A549 (cell line): ENCODE measurements around the gene OR2T35. TPM values are rescaled to one million over a fixed set of nuclear protein-coding genes. Genes with fewer than 3 reads are reported as not detected.

Experiments used
- ATAC-seq, 2 experiments: fragments of 200-7000 bp in 1 of 2; fragments of >200 bp in 1 of 2; cut with Nextera tagmentation in 1 of 2; cut with Tn5 transposase in 1 of 2; 3 replicates each; pipeline versions ENCODE4 v1.8.0 to v1.9.1; 2018 to 2020; ENCODE audit warnings: mild to moderate bottlenecking in 1 of 2, moderate library complexity in 1 of 2
- CTCF ChIA-PET: fragments of 300-600 bp; sonication (Branson Sonifier 250); formaldehyde crosslinking; extraction: SDS; loops from one replicate; lab custom pipeline; 2021; ENCODE audit warnings: antibody characterized with exemption, inconsistent platforms; lab: Yijun Ruan, JAX
- POLR2A ChIA-PET: fragments of 350-600 bp; formaldehyde crosslinking; extraction: SDS; loops from one replicate; lab custom pipeline; 2021; ENCODE audit warnings: antibody characterized with exemption, inconsistent platforms; lab: Yijun Ruan, JAX
- DNase-seq, 2 experiments: peaks; one replicate each; pipeline versions ENCODE4 v3.0.0 to v3.0.0-alpha.2; 2011 to 2016; ENCODE audit warnings: low read depth in 1 of 2, low spot score in 1 of 2
- FAIRE-seq: peaks from 2 replicates; lab custom pipeline; 2011; peaks lifted over from hg19 to GRCh38; lab: Jason Lieb, UNC
- H3K27ac ChIP-seq, 2 experiments: fragments of >200 bp; sonication (Bioruptor Twin); formaldehyde crosslinking; 3 replicates each; pipeline ENCODE4 v1.5.1; 2016 to 2017
- H3K4me1 ChIP-seq: fragments of >200 bp; sonication (Bioruptor Twin); formaldehyde crosslinking; 3 replicates; pipeline ENCODE4 v1.6.1; 2016
- H3K4me2 ChIP-seq: fragments of >200 bp; sonication (Bioruptor Twin); formaldehyde crosslinking; 3 replicates; pipeline ENCODE4 v1.6.1; 2016
- H3K4me3 ChIP-seq: fragments of >200 bp; sonication (Bioruptor Twin); formaldehyde crosslinking; 3 replicates; pipeline ENCODE4 v1.5.1; 2016
- H3K9me3 ChIP-seq: fragments of >200 bp; sonication (Bioruptor Twin); formaldehyde crosslinking; 3 replicates; pipeline ENCODE4 v1.6.1; 2016
- BHLHE40 ChIP-seq: IDR thresholded peaks from 2 replicates; pipeline ENCODE4 v1.6.1; 2012; ENCODE audit warnings: low read depth, low read length, inconsistent platforms
- CBX8 ChIP-seq: fragments of 200-600 bp; sonication (generic); IDR thresholded peaks from 2 replicates; pipeline ENCODE4 v1.6.1; 2016
- CEBPB ChIP-seq, 2 experiments: fragments of >200 bp in 1 of 2; sonication (Bioruptor Twin) in 1 of 2; formaldehyde crosslinking in 1 of 2; IDR thresholded peaks; 2 replicates each; pipeline ENCODE4 v1.6.1; 2012 to 2016
- CHD4 ChIP-seq: fragments of 200-600 bp; sonication (generic); IDR thresholded peaks from 2 replicates; pipeline ENCODE4 v1.6.1; 2016; ENCODE audit warnings: antibody characterized with exemption, mild to moderate bottlenecking, borderline replicate concordance
- CTCF ChIP-seq: fragments of >200 bp; sonication (Bioruptor Twin); formaldehyde crosslinking; IDR thresholded peaks from 3 replicates; pipeline ENCODE4 v1.5.1; 2016
- E2F6 ChIP-seq: IDR thresholded peaks from 2 replicates; pipeline ENCODE4 v1.6.1; 2012; ENCODE audit warnings: low read depth, borderline replicate concordance
- ELK1 ChIP-seq: fragments of 150-350 bp; IDR thresholded peaks from 2 replicates; pipeline ENCODE4 v1.6.1; 2014; ENCODE audit warnings: low read depth, mild to moderate bottlenecking, low read length
- ESRRA ChIP-seq: fragments of 150-350 bp; IDR thresholded peaks from 2 replicates; pipeline ENCODE4 v1.6.1; 2014; ENCODE audit warnings: mild to moderate bottlenecking, low read length, borderline replicate concordance
- FOSL2 ChIP-seq, 2 experiments: fragments of 450-650 bp in 1 of 2; fragments of >200 bp in 1 of 2; sonication (Bioruptor Twin) in 1 of 2; formaldehyde crosslinking; IDR thresholded peaks; 2 replicates each; pipeline versions ENCODE4 v1.5.0 to v1.6.1; 2016 to 2020; ENCODE audit warnings: mild to moderate bottlenecking in 1 of 2, moderate library complexity in 1 of 2
- HOXA7 ChIP-seq: fragments of 250-450 bp; sonication (Bioruptor Pico); IDR thresholded peaks from 2 replicates; pipeline ENCODE4 v1.5.0; 2020; ENCODE audit warnings: mild to moderate bottlenecking, moderate library complexity
- HOXB13 ChIP-seq: fragments of 250-450 bp; sonication (Bioruptor Pico); IDR thresholded peaks from 2 replicates; pipeline ENCODE4 v1.5.0; 2020; ENCODE audit warnings: low read depth, mild to moderate bottlenecking, moderate library complexity
- HOXB5 ChIP-seq: fragments of 250-450 bp; sonication (Bioruptor Pico); IDR thresholded peaks from 2 replicates; pipeline ENCODE4 v1.5.0; 2020; ENCODE audit warnings: mild to moderate bottlenecking, moderate library complexity
- JUN ChIP-seq, 2 experiments: fragments of >200 bp; sonication (Bioruptor Twin); formaldehyde crosslinking; IDR thresholded peaks; 2 replicates in 1 of 2; 3 replicates in 1 of 2; pipeline ENCODE4 v1.6.1; 2016 to 2017
- JUNB ChIP-seq: fragments of >200 bp; sonication (Bioruptor Twin); formaldehyde crosslinking; IDR thresholded peaks from 2 replicates; pipeline ENCODE4 v1.6.1; 2016
- KDM5A ChIP-seq: fragments of 200-600 bp; sonication (generic); IDR thresholded peaks from 2 replicates; pipeline ENCODE4 v1.6.1; 2016; ENCODE audit warnings: antibody characterized with exemption, mild to moderate bottlenecking
- MAZ ChIP-seq: fragments of 150-350 bp; IDR thresholded peaks from 2 replicates; pipeline ENCODE4 v1.6.1; 2014; ENCODE audit warnings: antibody characterized with exemption, low read depth, low read length, borderline replicate concordance
- NFE2L2 ChIP-seq: fragments of 150-350 bp; conservative IDR thresholded peaks from 2 replicates; pipeline ENCODE4 v1.6.1; 2014; ENCODE audit warnings: low read length
- NR3C1 ChIP-seq: fragments of >200 bp; sonication (Bioruptor Twin); formaldehyde crosslinking; IDR thresholded peaks from 3 replicates; pipeline ENCODE4 v1.6.1; 2017
- PHF8 ChIP-seq: fragments of 200-600 bp; sonication (generic); IDR thresholded peaks from 2 replicates; pipeline ENCODE4 v1.6.1; 2016; ENCODE audit warnings: low read depth, mild to moderate bottlenecking, antibody characterized with exemption, moderate library complexity, borderline replicate concordance
- RARB ChIP-seq: fragments of 250-450 bp; sonication (Bioruptor Pico); IDR thresholded peaks from 2 replicates; pipeline ENCODE4 v1.8.0; 2021; ENCODE audit warnings: mild to moderate bottlenecking, moderate library complexity
- RFX5 ChIP-seq: fragments of 450-650 bp; IDR thresholded peaks from 2 replicates; pipeline ENCODE4 v1.7.1; 2014; ENCODE audit warnings: antibody characterized with exemption, mild to moderate bottlenecking, moderate library complexity
- TP53 ChIP-seq: fragments of 250-450 bp; sonication (Bioruptor Pico); IDR thresholded peaks from 2 replicates; pipeline ENCODE4 v1.5.0; 2021; ENCODE audit warnings: mild to moderate bottlenecking, moderate library complexity
- USF2 ChIP-seq: fragments of 450-650 bp; IDR thresholded peaks from 2 replicates; pipeline ENCODE4 v1.6.1; 2014; ENCODE audit warnings: antibody characterized with exemption
- WGBS: methylation state at CpG from one replicate; pipeline ENCODE4 v1.1.6; 2017; ENCODE audit errors: missing lambda C conversion rate; 5-methylcytosine and 5-hydroxymethylcytosine counted together
- polyA plus RNA-seq, 4 experiments: library from polyadenylated mRNA; depleted of rRNA in 3 of 4; stranded (reverse); fragments of >200 nt; fragmentation: RNase III in 1 of 4; extraction: RNeasy Plus Mini Kit Qiagen cat#74134 plus additional on column Dnase treatment in 1 of 4; gene quantifications; 2 replicates in 3 of 4; 3 replicates in 1 of 4; pipeline ENCODE4 v1.2.3, GENCODE V29; 2011 to 2017

Gene OR2T35
- polyA plus RNA-seq, 2 of the 4 experiments (the other 2 are of a cell fraction) = not detected

GRCh38 chr1:248618119-248618518 is 27.0 kb downstream of the OR2T35 start:
- no peak for TF ChIP-seq NR3C1
- no peak for TF ChIP-seq PHF8
- TF ChIP-seq KDM5A = no peak
- no peak for TF ChIP-seq HOXA7
- ATAC-seq = no peak
- POLR2A ChIA-PET = no interaction called here
- Histone ChIP-seq H3K4me1 (no peaks in the 10 kb centered on the region), H3K27ac (no peak overlapping the region), H3K4me3 (no peak overlapping the region), H3K4me2 (no peak overlapping the region), H3K9me3 (no peaks in the 10 kb centered on the region)
- DNase-seq = no peak
- WGBS = 26% methylated on average over 7 of the region's 7 CpGs
- FAIRE-seq = no peak
- CTCF ChIA-PET = interaction anchor here (1.3 kb wide), 1 partner anchor 189 kb away, joined by 3 read pairs; no protein-coding TSS in a partner anchor

GRCh38 chr1:248613742-248614141 is 31.3 kb downstream of the OR2T35 start:
- Histone ChIP-seq H3K4me1 (no peaks in the 10 kb centered on the region), H3K4me2 (no peak overlapping the region), H3K9me3 (no peaks in the 10 kb centered on the region), H3K27ac (no peak overlapping the region), H3K4me3 (no peak overlapping the region)
- FAIRE-seq (no peak), ATAC-seq (no peak), DNase-seq (no peak)
- ChIA-PET POLR2A (no interaction called here), CTCF (interaction anchor here (0.9 to 2.4 kb wide), 2 partner anchors 9 to 193 kb away, joined by 3 to 10 read pairs; no protein-coding TSS in a partner anchor)
- TF ChIP-seq BHLHE40 (no peak), JUNB (no peak), E2F6 (no peak), RARB (CRISPR knock-in tag) (no peak), FOSL2 (IDR thresholded peaks at IDR 0.05) (no peak), FOSL2 (CRISPR knock-in tag; IDR thresholded peaks at IDR 0.05) (no peak), MAZ (no peak), HOXB13 (no peak), CHD4 (no peak), CEBPB (IDR thresholded peaks at IDR 0.05) (no peak), TP53 (CRISPR knock-in tag) (no peak), ELK1 (no peak), CTCF (no peak), CBX8 (no peak)
- WGBS = 0% methylated on average over 1 of the region's 1 CpG

GRCh38 chr1:248611883-248612414 is 33.1 kb downstream of the OR2T35 start:
- Histone ChIP-seq H3K4me3 (no peak overlapping the region), H3K27ac (no peak overlapping the region), H3K4me1 (no peaks in the 10 kb centered on the region), H3K4me2 (no peak overlapping the region), H3K9me3 (no peaks in the 10 kb centered on the region)
- POLR2A ChIA-PET = no interaction called here
- no peak for DNase-seq
- CTCF ChIA-PET = interaction anchor here (0.7 kb wide), 1 partner anchor 195 kb away, joined by 3 read pairs; no protein-coding TSS in a partner anchor
- no peak for ATAC-seq
- WGBS = 0% methylated on average over 4 of the region's 4 CpGs
- FAIRE-seq = no peak
- TF ChIP-seq NFE2L2 (no peak), KDM5A (no peak), BHLHE40 (no peak), HOXB5 (CRISPR knock-in tag) (no peak), ESRRA (no peak), NR3C1 (no peak), RFX5 (no peak), ELK1 (no peak), USF2 (no peak), JUN (IDR thresholded peaks at IDR 0.05) (no peak), FOSL2 (IDR thresholded peaks at IDR 0.05) (no peak), FOSL2 (CRISPR knock-in tag; IDR thresholded peaks at IDR 0.05) (no peak)
